Measurements from ENCODE around the gene CKM. TPM values are rescaled to one million over a fixed set of nuclear protein-coding genes. Genes with fewer than 3 reads are reported as not detected.

CKM gene
- total RNA-seq = 5,817 TPM
- long read RNA-seq, transcript CKM-201 (8 exons, 1,657 nt) = major isoform, 8,737 of 9,994 reads
- long read RNA-seq, partial matches to known transcripts = 1,141 of 9,994 reads
- long read RNA-seq, other reads (novel, unspliced or antisense) = 116 of 9,994 reads

DNA sequence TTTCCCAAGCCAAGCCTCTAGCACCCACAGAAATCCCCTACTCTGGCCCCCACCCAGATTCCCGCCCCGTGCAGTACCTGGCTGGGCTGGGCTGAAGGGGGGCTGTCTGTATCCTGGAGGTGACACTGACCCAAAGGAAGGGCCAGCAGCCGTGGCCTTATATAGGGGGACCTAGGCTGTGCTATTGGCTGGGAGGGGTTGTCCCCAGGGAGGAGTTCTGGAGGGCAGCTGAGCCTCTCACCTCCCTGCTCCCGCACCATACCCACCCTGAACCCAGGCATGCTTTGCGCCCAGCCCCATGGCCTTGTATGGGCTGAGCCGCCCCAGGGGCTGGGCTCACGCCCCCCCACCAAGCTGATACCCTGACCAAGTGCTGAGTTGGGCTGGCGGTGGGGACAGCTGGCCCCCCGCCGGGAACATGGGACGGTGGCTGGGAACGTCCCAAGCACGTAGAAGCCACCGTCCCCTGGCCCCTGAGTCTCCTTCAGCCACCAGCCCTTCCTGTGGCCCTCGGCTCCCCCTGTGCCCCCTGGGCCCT, at the start of gene CKM:
TSS of gene CKM (minus strand) at position 132 of the 538 bp plus-strand sequence. CDS start 3,162 bp downstream, outside the sequence.
- ATAC-seq (peak; percentile 83), DNase-seq (ENCODE audit: missing footprints) (peak; percentile 90)
- intact Hi-C loops (cut with DNase I) = no loop called here

DNA sequence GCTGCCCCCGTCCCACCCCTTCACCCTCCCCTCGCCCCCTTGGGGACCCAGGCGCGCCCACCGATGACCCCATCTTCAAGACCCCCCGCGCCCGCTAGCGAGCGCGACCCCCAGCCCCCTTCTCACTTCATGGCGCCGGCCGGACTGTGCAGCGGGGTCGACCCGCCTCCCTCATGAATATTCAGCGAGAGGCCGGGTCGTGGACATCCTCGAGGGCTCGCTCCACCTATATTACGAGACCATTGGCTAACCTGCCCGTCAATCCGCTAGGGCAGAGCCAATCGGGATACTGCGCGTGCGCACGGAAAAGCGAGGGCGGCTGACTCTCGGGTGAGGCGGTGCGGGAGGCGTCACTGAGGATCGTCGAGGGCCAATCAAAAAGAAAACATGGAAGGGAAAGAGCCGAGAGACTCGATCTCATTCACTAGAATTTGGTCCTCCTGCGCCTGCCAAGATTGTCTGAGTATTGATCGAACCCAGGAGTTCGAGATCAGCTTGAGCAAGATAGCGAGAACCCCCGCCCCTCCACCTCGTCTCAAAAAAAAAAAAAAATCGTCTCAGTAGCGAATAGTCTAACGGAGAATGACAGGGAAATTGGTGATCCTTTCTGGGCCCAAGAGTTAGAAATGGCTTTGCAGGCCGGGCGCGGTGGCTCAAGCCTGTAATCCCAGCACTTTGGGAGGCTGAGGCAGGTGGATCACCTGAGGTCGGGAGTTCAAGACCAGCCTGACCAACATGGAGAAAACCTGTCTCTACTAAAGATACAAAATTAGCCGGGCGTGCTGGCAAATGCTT, 47.9 kb upstream of the CKM start, which contains the start of gene ERCC2:
TSS of gene ERCC2 (minus strand) at position 164 of the 795 bp plus-strand sequence. CDS start at position 131, 33 bp downstream.
- ATAC-seq (peak; percentile 99), DNase-seq (ENCODE audit: missing footprints) (peak; percentile 99)
- intact Hi-C loops (cut with DNase I) = no loop called here

DNA sequence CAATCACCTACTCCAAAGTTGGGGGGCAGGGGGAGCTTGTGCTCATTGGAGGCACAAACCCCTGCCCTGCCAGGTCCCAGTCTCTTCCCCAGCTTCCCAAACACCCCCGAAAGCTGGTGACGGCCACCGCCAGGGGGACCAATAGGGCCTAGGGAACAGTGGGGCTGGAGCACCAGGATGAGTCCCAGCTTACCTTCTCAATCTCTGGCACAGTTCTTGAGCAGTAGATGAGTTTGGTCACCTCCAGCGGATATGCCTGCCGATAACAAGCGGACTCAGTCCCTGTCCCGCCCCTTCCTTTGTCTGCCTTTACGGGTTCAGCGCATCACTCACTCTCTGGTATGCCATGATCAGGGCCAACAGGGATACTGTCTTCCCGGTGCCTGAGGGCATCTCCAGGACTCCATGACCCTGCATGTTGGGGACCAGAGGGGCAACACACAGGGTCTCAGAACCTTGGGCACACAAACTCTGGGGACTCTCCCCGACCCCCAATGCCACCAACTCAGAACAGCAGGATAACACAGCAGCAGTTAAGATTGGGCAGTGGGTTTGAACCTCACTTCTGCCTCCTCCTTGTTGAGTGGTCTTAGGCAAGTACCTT, 46.2 kb upstream of the CKM start:
- no peak for ATAC-seq
- peak; percentile 11 for DNase-seq (ENCODE audit: missing footprints)
- intact Hi-C loops (cut with DNase I) = no loop called here

DNA sequence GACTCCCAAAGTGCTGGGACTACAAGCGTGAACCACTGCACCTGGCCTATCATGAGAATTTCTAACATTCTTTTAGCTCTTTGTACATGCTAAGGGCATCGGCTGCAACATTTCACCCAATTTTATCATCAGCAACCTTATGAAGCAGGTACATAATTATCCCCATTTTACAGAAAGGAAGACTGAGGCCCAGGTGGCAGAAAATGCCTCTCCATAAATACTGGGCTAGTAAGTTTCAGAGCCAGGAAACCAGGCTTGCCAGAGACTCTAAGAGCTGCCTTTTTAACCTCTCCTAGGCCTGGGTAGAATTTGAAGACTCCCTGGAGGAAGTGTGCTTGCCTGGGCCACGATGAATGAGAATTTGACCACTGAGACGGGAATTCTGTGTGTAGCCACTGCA, 45.5 kb upstream of the CKM start:
- ATAC-seq (no peak), DNase-seq (ENCODE audit: missing footprints) (no peak)
- intact Hi-C loops (cut with DNase I) = no loop called here

DNA sequence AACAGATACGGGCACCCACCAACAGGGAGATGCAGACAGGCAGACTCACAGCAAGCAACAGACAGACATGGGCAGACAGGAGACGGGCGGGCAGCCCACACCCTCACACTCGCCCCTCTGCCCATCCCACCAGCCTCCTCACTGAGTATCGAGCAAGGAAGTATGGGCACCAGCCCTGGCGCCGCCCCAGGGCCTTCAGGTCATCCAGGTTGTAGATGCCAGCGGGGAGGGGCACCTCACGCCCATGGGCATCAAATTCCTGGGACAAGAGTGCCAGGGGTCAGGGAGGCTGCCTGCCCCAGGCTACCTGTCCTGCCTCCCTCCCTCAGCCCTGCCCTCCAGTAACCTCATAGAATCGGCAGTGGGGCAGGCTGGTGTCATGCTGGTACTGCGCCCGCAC, 42.0 kb upstream of the CKM start:
- ATAC-seq (no peak), DNase-seq (ENCODE audit: missing footprints) (peak; percentile 62)
- intact Hi-C loops (cut with DNase I) = no loop called here

DNA sequence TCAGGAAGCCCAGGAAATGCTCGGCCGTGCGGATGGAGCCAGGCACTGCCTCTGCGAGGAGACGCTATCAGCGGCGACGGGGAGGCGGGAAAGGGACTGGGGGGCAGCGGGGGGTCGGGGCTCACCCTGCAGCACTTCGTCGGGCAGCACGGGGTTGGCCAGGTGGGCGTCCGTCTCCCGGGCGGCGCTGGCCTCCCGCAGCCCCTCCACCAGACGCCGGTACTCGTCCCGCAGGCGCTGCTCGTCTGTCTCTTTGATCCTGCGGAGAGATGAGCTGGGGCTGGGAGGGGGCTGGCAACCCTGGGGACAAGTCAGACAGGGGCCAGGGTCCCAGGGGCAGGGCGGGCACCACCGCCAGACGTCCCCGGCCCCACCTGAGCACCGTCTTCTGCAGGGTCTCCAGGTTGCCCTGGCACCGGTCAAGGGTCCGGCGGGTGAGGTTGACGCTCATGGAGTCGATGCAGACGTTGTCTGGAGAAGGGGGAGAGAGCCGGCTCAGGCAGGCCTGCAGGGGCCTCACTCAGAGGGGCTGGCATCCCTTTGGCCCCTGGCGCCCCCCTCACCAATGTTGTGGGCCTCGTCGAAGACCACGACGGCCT, 41.3 kb upstream of the CKM start:
- intact Hi-C loops (cut with DNase I) = no loop called here
- DNase-seq (ENCODE audit: missing footprints) (peak; percentile 67), ATAC-seq (no peak)

DNA sequence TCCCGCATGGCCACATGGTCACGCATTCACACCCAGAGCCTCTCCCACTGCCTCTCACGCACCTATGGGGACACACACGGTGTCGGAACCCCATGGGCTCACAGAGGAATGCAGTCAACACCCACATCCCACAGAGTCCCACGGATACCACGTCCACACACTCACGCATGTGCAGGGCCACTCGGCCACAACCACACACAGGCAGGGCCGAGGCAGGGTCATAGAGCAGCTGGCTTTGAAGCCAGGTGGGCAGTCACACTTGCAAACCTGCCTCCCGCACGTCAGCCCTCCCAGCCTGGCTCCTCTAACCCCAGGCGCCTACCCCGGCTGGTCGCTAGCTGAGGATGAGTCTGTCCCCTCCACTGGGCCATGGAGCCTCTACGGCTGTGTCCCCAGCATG, 39.6 kb upstream of the CKM start:
- intact Hi-C loops (cut with DNase I) = no loop called here
- DNase-seq (ENCODE audit: missing footprints) = peak; percentile 13
- no peak for ATAC-seq

DNA sequence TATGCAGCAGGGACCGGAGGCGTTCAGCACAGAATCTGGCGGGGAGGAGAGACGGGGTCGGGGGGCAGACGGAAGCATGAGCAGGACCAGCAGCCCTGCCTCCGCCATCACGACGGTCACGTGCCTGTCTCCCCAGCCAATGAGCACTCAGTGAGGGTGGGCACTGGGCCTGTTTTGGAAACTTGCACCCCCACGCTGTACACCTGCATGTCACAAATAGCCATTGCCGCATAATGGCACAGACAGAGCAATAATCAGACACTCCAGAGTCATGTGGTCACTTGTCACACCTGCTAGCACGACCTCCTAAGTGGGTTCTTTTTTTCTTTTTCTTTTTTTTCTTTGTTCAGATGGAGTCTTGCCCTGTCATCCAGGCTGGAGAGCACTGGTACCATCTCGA, 38.9 kb upstream of the CKM start:
- intact Hi-C loops (cut with DNase I) = no loop called here
- no peak for ATAC-seq
- peak; percentile 27 for DNase-seq (ENCODE audit: missing footprints)

DNA sequence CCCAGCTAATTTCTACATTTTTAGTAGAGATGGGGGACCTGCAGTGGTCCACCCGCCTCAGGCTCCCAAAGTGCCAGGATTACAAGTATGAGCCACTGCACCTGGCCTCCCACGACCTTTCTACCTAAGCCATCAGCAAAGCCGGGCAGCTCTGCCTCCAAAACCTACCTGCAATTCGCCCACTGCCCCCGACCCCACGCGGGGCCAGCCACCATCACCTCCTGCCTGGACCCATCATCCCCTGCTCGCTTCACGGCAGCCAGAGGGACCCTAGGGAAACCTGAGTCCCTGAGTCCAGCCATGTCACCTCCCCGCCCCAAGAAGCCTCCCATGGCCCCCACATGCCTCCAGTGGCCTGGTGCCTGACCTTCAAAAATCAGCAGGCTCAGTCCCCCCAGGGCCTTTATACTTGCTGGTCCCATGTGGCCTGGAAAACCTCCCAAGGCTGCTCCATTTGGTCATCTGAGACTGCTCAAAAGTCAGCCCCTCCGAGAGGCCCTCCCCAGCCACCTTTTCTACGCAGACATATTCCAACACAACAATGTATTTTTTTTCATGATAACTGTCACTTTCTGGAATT, 35.6 kb upstream of the CKM start:
- ATAC-seq (no peak), DNase-seq (ENCODE audit: missing footprints) (peak; percentile 42)
- intact Hi-C loops (cut with DNase I) = no loop called here

DNA sequence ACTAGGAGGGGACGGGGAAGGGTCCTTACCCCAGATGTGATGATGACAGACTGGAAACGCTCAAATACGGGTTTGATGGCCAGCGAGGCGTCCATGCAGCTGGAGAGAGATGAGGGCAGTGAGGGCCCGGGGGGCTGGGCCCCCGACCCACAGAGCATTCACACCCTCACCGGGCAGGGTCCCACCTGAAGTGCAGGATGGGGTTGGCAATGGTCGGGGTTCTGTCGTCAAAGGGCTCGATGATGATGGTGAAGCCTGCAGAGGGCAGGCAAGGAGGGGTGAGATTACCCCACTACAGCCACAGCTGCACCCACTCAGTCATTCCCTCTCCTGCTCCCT, 34.7 kb upstream of the CKM start:
- ATAC-seq (no peak), DNase-seq (ENCODE audit: missing footprints) (no peak)
- intact Hi-C loops (cut with DNase I) = no loop called here

DNA sequence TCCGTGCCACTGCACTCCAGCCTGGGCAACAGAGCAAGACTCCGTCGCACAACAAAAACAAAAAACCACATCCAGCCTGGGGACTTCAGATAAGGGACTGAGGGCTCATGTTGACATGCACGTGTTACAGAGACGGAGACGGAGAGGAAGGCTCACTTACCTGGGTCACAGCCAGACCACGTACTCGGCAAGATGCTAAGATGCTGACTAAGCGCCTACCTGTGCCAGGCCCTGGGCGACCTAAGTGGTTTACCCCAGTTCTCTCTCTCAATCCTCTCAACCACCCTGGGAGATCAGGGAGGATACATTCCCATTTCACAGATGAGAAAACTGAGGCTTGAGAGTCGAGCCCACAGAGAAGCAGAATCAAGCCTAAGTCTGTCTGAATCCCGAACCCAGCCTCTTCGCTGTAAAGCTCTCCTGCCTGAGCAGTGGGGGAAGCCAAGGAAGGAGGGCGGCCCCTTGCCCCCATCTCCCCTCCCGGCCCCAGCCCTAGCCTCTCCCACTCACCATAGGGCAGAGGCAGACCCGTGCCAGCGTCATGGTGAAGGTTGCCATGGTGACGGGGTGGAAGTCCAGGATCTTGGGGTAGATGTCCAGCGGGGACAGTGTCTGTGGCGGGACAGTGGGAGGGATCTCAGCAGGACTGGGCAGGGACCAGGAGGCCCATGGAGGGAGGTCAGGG, 34.2 kb upstream of the CKM start:
- DNase-seq (ENCODE audit: missing footprints) (peak; percentile 13), ATAC-seq (no peak)
- intact Hi-C loops (cut with DNase I) = no loop called here

DNA sequence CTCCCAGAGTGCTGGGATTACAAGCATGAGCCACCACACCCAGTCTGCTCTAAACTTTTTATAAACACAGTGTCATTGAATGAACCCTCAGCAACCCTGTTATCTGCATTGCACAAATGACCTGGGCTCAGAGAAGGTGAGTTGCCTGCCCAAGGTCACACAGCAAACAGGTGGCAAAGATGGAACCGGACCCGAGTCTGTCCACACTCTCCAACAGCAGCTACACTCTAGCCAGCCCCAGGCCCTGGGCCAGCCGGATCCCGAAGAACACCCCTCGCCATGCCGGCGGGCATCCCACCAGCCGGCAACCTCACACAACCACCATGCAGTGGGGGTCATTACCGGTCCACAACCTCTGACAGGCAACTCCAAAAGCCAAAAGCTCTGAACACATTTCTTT, 33.2 kb upstream of the CKM start:
- intact Hi-C loops (cut with DNase I) = no loop called here
- no peak for DNase-seq (ENCODE audit: missing footprints)
- no peak for ATAC-seq

DNA sequence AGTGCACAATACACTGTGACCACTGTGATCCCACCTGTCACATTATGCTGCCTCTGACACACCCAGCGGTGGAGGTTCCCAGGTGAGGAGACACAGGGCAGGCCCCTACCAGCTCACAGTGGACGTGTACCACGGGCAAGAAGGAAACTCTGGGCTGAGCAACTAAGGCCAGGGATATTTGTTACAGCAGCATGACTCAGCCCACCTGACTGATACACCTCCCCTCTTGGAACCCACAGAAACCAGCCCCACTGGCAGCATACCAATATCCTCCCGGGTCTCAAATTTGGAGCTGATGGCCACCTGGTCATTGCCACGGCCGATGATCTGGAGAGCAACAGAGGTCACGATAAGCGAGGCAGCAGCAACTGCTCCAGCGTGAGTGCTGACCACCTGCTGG, 32.7 kb upstream of the CKM start:
- DNase-seq (ENCODE audit: missing footprints) (no peak), ATAC-seq (no peak)
- intact Hi-C loops (cut with DNase I) = no loop called here

DNA sequence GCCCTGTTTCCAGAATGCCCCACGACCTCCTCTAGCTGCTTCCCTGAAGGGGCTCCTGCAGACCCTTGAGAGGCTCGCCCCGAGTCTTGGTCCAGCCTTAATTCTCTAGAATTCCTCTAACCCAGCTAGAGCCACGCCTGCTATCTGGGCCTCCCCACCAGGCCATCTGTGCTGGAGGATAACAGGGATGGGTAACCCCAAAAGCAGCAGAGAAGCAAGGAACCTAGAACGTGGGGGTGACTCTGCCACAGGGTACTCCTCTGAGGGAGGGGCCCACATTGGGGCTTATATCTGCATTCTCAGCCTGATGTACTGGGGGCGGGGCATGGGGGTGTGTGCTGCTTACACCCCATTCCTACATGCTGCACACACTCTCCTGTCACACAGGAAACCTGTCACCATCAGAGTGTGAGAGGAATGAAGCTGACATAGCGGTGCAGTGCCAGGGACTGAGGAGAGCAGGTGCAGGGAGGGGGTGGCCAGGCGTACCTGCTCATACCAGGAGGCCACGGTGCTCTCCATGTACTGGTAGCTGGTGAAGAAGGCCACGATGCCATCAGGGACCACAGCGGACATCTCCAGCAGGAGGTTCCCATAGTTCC, 31.7 kb upstream of the CKM start:
- ATAC-seq (no peak), DNase-seq (ENCODE audit: missing footprints) (no peak)
- intact Hi-C loops (cut with DNase I) = no loop called here

DNA sequence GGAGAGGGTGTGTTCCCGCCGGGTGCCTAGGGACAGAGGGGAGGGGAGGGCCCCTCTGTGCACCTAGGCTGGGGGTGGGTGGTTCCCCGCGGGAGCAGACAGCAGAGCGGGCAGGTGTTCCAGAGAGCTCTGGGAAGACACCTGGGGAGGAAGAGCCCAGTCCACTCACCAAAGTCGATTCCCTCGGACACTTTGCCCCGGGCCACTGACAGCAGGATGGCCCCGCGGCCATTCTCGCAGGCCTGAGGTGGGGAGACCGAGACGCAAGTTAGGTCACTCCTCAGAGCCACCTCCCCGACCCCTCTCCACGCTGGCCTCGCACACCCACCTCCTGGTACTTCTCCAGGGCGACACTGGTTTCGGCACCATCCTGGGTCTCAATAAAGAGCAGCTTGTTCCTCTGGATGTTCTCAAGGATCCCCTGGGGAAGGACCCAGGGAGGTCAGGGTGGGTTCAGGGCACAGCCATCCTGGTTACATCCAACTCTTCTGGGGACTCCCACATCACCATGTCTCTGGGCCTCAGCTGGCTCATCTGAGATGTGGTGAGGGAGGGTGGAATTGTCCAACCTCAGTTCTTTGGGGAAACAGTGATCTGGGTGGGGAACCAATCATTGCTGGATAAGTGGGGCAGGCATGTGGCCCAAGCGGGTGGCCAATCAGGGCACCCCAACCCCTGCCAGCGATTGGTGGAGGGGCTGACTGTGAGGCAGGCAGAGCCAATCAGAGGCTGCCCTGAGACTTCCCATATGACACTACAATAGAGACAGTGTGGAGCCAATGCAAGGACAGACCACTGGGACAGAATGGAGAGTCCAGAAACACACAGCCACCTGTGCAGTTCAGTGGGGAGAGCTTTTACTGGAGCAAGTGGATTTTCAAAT, 30.5 kb upstream of the CKM start:
- intact Hi-C loops (cut with DNase I) = no loop called here
- ATAC-seq (no peak), DNase-seq (ENCODE audit: missing footprints) (no peak)

DNA sequence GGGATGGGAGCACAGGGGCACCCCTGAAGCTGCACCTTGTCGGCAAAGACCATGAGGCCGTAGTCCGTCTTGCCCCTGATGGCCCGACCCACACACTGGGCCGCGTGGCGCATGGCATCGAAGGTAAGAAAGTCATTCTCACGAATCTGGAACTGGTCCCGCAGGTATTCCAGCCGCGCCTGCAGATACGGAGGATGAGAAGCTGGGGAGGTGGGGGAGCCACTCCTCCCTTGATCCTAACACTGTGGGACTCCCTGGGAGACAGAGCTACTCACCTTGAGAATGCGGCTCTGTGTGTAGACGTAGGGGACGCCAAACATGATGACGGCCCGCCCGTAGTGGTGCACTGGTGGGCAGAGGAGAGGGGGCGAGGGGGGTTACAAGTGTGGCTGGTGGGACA, 29.8 kb upstream of the CKM start:
- DNase-seq (ENCODE audit: missing footprints) (no peak), ATAC-seq (no peak)
- intact Hi-C loops (cut with DNase I) = no loop called here

DNA sequence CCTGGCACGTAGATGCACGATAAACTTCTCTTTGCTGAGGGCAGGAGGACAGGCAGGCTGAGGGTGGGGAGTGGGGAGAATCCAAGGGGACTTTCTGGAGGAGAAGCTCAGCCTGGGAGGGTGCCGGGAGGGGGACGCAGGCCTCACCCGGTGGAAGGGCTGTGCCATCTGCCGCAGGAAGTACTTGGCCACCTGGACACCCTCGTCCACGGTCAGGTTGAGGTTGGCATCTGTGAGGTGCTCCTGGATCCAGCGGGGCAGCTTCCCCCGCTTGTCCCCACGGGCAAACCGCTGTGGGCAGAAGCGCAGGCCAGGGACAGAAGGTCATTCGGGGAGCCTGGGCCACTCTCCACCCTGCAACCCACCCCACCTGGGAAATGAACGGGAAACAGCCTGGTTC, 29.4 kb upstream of the CKM start:
- DNase-seq (ENCODE audit: missing footprints) = no peak
- intact Hi-C loops (cut with DNase I) = no loop called here
- ATAC-seq = no peak
